Keratinocyte (primary cell): ENCODE measurements around the gene NIPA2. TPM values are rescaled to one million over a fixed set of nuclear protein-coding genes. Genes with fewer than 3 reads are reported as not detected.
"Not testable (repeated sequence)": the region's sequence is repeated elsewhere in the genome, so short reads cannot be mapped to it uniquely, and the experiment has no call there.

Source experiments
- DNase-seq: peaks from one replicate; pipeline ENCODE4 v3.0.0-alpha.2; 2011; ENCODE audit warnings: low read depth, missing footprints, low spot score
- FAIRE-seq: peaks from 2 replicates; lab custom pipeline; 2011; peaks lifted over from hg19 to GRCh38; lab: Jason Lieb, UNC
- H2AFZ ChIP-seq: 2 replicates; pipeline ENCODE4 v1.6.0; 2012; ENCODE audit warnings: low read length, control low read depth, inconsistent platforms; ENCODE audit not compliant: control insufficient read depth
- H3K27ac ChIP-seq: 2 replicates; pipeline ENCODE4 v1.5.1; 2011; ENCODE audit warnings: low read length; ENCODE audit not compliant: control insufficient read depth, insufficient read depth
- H3K27me3 ChIP-seq: 3 replicates; pipeline ENCODE4 v1.6.0; 2011; ENCODE audit warnings: low read length; ENCODE audit not compliant: control insufficient read depth, insufficient read depth; ENCODE audit errors: extremely low read depth
- H3K36me3 ChIP-seq, 2 experiments: 2 replicates in 1 of 2; 3 replicates in 1 of 2; pipeline ENCODE4 v1.5.1; 2011; ENCODE audit warnings: low read length in 2 of 2, mild to moderate bottlenecking in 1 of 2; ENCODE audit not compliant: control insufficient read depth in 2 of 2, insufficient read depth in 2 of 2; ENCODE audit errors: extremely low read depth in 1 of 2
- H3K4me1 ChIP-seq: 3 replicates; pipeline ENCODE4 v1.5.1; 2011; ENCODE audit warnings: low read length; ENCODE audit not compliant: control insufficient read depth, insufficient read depth; ENCODE audit errors: extremely low read depth
- H3K4me2 ChIP-seq: 3 replicates; pipeline ENCODE4 v1.6.0; 2011; ENCODE audit warnings: low read depth, low read length; ENCODE audit not compliant: control insufficient read depth, insufficient read depth; ENCODE audit errors: extremely low read depth
- H3K4me3 ChIP-seq, 3 experiments: fragments of 200-600 bp in 1 of 3; sonication (generic) in 1 of 3; 2 replicates in 2 of 3; 3 replicates in 1 of 3; pipeline ENCODE4 v1.5.1; 2011 to 2016; ENCODE audit warnings: low read length in 3 of 3, mild to moderate bottlenecking in 3 of 3, control low read depth in 2 of 3, inconsistent platforms in 1 of 3, low read depth in 1 of 3, mixed read lengths in 1 of 3, mixed run types in 1 of 3, moderate library complexity in 1 of 3; ENCODE audit not compliant: control insufficient read depth in 2 of 3, insufficient read depth in 2 of 3; ENCODE audit errors: extremely low read depth in 1 of 3
- H3K79me2 ChIP-seq: 2 replicates; pipeline ENCODE4 v1.6.0; 2012; ENCODE audit warnings: low read length; ENCODE audit not compliant: control insufficient read depth, insufficient read depth
- H3K9ac ChIP-seq: 3 replicates; pipeline ENCODE4 v1.6.0; 2011; ENCODE audit warnings: low read length; ENCODE audit not compliant: control insufficient read depth, insufficient read depth; ENCODE audit errors: extremely low read depth
- H3K9me1 ChIP-seq: 3 replicates; pipeline ENCODE4 v1.6.0; 2011; ENCODE audit warnings: low read length; ENCODE audit not compliant: control insufficient read depth, insufficient read depth; ENCODE audit errors: extremely low read depth
- H3K9me3 ChIP-seq: 2 replicates; pipeline ENCODE4 v1.5.1; 2012; ENCODE audit warnings: low read depth, low read length; ENCODE audit not compliant: control insufficient read depth
- H4K20me1 ChIP-seq: 3 replicates; pipeline ENCODE4 v1.6.0; 2011; ENCODE audit warnings: low read length; ENCODE audit not compliant: control insufficient read depth, insufficient read depth; ENCODE audit errors: extremely low read depth
- CTCF ChIP-seq, 3 experiments: IDR thresholded peaks in 1 of 3; conservative IDR thresholded peaks in 1 of 3; optimal IDR thresholded peaks in 1 of 3; 2 replicates in 2 of 3; 3 replicates in 1 of 3; pipeline versions ENCODE3 to v1.5.1; 2011; ENCODE audit warnings: low read length in 3 of 3, mild to moderate bottlenecking in 3 of 3, moderate library complexity in 2 of 3, control low read depth in 1 of 3, inconsistent platforms in 1 of 3; ENCODE audit not compliant: insufficient read depth in 2 of 3; ENCODE audit errors: extremely low read depth in 1 of 3
- EZH2 ChIP-seq: IDR thresholded peaks from one replicate; pipeline ENCODE4 v1.6.1; 2012; ENCODE audit warnings: inconsistent platforms, mild to moderate bottlenecking, low read length, moderate library complexity
- dilution Hi-C: fragments of 300-500 bp; cut with MboI; formaldehyde crosslinking; loops from one replicate; pipeline ENCODE4 v1.7.0; 2020; ENCODE audit warnings: low sequenced_read_pairs; ENCODE audit not compliant: extremely low pct_ligation_motif_present
- polyA plus RNA-seq, 5 experiments: library from polyadenylated mRNA; depleted of rRNA in 3 of 5; stranded (reverse) in 3 of 5; stranded (forward) in 1 of 5; unstranded in 1 of 5; fragments of >200 nt; gene quantifications; 1 replicate in 1 of 5; 2 replicates in 3 of 5; 3 replicates in 1 of 5; pipeline versions ENCODE4 v1.2.1 to v1.2.3, GENCODE V29; 2011 to 2012; ENCODE audit warnings: missing spikeins in 2 of 5, low read depth in 1 of 5, low replicate concordance in 1 of 5

The NIPA2 gene
- polyA plus RNA-seq, 1 donor (not counting 4 experiments of a cell fraction or from before 2014, with no cell fraction given), result 81.2 TPM

- TF ChIP-seq EZH2 (no peak), CTCF (optimal IDR thresholded peaks at IDR 0.05 in 1 of 3, IDR thresholded peaks at IDR 0.05 in 1 of 3, conservative IDR thresholded peaks at IDR 0.05 in 1 of 3; ENCODE audit: extremely low read depth in 1 of 3, insufficient read depth in 2 of 3, low read length in 3 of 3) (no peak)
- no peak overlapping the region for H3K27ac ChIP-seq
- no peaks in the 10 kb centered on the region for H3K27me3 ChIP-seq
- H3K9me1 ChIP-seq, result no peaks in the 10 kb centered on the region
- no peak for DNase-seq
- H3K9me3 ChIP-seq, result no peaks in the 10 kb centered on the region
- no peak for FAIRE-seq
- H3K9ac ChIP-seq, result no peak overlapping the region
- H2AFZ ChIP-seq, result no peak overlapping the region
- H3K4me1 ChIP-seq, result no peaks in the 10 kb centered on the region
- dilution Hi-C loops, result no loop called here
- H4K20me1 ChIP-seq, result no peaks in the 10 kb centered on the region
- no peaks in the 10 kb centered on the region for H3K36me3 ChIP-seq
- H3K4me2 ChIP-seq, result no peak overlapping the region
- H3K79me2 ChIP-seq, result peaks cover 15% of the 10 kb centered on the region
- no peak overlapping the region for H3K4me3 ChIP-seq
These were observed 32.3 kb upstream of the NIPA2 start for GRCh38 chr15:22806156-22806555.

GRCh38 chr15:22806664-22807063 lies 31.8 kb upstream of the NIPA2 start:
- TF ChIP-seq CTCF (optimal IDR thresholded peaks at IDR 0.05 in 1 of 3, IDR thresholded peaks at IDR 0.05 in 1 of 3, conservative IDR thresholded peaks at IDR 0.05 in 1 of 3; ENCODE audit: extremely low read depth in 1 of 3, insufficient read depth in 2 of 3, low read length in 3 of 3), result no peak
- TF ChIP-seq EZH2, result no peak
- dilution Hi-C loops, result no loop called here
- FAIRE-seq (no peak), DNase-seq (no peak)
- Histone ChIP-seq H3K79me2 (peaks cover 15% of the 10 kb centered on the region), H3K4me3 (no peak overlapping the region), H4K20me1 (no peaks in the 10 kb centered on the region), H3K4me2 (no peak overlapping the region), H3K9me3 (no peaks in the 10 kb centered on the region), H3K9me1 (no peaks in the 10 kb centered on the region), H3K27ac (no peak overlapping the region), H3K9ac (no peak overlapping the region), H3K27me3 (no peaks in the 10 kb centered on the region), H2AFZ (no peak overlapping the region), H3K36me3 (no peaks in the 10 kb centered on the region), H3K4me1 (no peaks in the 10 kb centered on the region)

GRCh38 chr15:22807831-22808230 lies 30.6 kb upstream of the NIPA2 start:
- H3K4me3 ChIP-seq, dilution Hi-C loops, H3K9me3 ChIP-seq, H2AFZ ChIP-seq, FAIRE-seq, DNase-seq, H3K27ac ChIP-seq, H3K4me2 ChIP-seq, H3K4me1 ChIP-seq, H3K36me3 ChIP-seq, H4K20me1 ChIP-seq, H3K27me3 ChIP-seq, H3K9me1 ChIP-seq, H3K9ac ChIP-seq: not testable (repeated sequence)
- H3K79me2 ChIP-seq, result peaks cover 11% of the 10 kb centered on the region
